ENCODE data around the gene SVEP1.
"Not testable (repeated sequence)": the region's sequence is repeated elsewhere in the genome, so short reads cannot be mapped to it uniquely, and the experiment has no call there.

SVEP1 gene

DNA sequence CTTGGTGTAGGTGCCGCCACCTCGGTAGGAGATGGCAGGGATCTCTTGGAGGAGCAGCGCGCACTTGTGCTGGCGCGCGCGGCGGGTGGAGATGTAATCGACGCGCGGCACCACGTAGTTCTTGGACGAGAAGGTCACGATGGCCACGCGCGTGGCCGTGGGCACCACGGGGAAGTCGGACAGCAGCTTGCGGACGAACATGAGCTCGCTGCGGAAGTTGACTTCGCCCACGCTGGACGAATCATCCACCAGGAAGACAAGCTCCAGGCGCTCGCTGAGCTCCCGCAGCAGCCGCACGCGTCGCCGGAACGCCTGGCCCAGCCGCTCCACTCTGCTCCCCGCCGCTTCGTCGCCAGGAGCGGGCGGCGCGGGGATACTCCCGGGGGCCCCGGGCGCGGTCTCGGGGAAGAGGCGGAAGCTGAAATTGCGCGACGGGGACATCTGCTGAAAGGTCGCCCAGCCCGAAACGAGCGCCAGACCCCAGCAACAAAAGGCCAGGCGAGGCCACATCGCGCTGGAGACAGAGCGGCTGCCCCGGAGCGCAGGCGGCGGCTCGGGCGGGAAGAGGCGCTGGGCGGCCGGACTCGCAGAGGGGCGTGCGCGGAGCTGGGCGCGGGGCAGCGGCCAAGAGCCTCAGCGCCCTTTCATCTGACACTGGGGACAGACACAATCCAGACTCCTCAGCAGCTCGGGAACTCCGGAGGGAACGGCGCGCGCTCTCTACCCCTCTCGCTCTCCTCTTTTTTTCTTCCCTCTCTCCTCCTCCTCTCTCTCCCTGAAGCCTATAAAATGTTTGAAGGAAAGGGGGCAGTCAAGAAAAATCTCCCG, at the start of gene SVEP1:
TSS of gene SVEP1 (minus strand) at position 708 of the 828 bp plus-strand sequence. CDS start at position 510, 198 bp downstream.
- DNase-seq (ENCODE audit: low read depth in 2 of 2, low spot score in 1 of 2): no peak

DNA sequence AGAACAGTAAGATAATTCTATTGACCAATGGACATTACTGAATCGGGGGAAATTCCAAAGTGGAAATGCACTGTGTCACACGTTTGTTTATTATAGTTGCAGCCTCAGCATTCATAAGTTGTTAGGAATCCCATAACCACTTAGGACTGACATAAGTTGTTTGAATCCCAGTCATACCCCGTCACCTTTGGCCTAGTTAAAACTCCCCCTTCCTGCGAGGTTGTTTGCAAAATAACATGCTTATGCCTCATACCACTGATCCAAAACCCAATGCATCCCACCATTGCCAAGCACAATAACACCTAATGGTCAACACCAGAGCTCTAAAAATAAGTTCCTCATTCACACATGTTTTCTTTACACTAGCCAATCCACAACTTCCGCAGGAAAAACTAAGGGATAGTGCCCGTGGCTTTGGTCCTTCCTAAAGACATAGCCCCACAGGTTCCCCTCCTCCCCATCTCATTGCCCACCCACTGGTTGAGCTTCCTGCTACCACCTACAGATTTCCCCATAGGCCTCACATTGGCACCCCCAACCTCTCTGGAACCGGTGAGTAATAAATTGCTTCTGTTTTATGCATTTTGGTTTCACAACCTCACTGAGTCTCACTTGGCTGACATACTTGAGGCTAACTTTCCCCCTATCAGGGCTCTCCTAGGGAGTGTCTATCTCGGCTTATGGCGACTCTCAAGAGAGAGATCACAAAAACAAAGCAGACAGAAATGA, 46.7 kb upstream of the SVEP1 start:
- DNase-seq (ENCODE audit: low read depth in 2 of 2, low spot score in 1 of 2): no peak

DNA sequence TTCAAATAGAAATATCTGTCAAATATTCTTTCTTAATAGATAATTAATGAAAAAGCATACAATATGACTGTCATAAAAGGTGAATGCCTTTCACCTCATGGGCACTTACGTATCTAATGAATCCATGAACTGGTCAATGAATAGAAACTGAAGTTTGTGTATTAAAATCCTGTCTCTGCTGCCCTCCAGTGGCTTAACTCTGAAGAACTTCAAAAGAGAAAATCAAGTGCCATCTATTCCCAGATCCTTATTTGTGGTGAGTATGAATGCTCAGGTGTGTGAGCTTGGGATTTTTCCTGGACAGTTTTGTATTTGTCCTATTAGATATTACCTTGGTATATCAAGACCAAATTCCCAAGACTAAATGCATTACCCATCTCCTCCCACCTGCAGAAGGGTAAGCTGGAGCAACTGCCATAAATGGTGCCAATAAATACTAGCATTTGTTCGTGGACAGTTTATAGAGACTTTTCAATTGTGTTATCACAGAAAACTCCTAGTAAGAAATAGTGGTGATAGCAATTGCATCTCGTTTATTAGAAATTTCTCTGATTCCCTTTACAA, 44.0 kb upstream of the SVEP1 start:
- DNase-seq (ENCODE audit: low read depth in 2 of 2, low spot score in 1 of 2): no peak

DNA sequence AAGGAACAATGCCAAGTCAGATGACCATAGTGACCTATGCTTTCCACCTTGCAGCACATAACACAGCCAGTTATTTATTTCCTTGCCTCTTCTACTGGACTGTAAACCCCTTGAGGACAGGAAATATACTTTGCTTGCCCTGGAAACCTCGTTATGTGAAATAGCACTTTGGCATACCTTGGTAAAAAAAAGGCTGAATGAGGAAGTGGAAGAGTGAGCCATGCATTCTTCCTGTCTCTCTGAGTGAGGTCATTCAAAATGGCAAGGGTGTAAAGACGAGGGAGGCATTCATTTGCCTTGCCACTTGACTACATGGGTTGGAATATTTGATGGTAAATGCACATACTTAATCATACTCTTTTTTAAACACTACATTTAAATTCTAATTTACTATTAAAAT, 42.8 kb upstream of the SVEP1 start:
- no peak for DNase-seq (ENCODE audit: low read depth in 2 of 2, low spot score in 1 of 2)

DNA sequence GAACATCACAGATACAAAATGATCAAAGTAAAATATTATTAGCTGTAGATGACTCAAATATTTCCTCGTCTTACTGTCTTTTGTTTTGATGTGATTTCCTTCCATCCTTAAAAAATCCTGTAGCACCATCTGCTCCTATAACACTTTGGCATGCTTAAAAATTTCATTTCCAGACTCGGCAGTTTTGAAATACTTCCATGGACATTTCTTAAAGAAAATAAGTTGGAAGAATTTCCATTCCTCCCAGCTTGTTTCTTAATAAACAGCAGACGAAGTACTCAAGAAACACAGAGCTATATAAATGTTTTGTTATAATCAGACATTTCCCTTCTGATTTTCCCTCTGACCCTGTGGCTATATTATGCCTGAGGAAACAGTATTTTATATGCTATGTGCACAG, 41.2 kb upstream of the SVEP1 start:
- DNase-seq (ENCODE audit: low read depth in 2 of 2, low spot score in 1 of 2): no peak

DNA sequence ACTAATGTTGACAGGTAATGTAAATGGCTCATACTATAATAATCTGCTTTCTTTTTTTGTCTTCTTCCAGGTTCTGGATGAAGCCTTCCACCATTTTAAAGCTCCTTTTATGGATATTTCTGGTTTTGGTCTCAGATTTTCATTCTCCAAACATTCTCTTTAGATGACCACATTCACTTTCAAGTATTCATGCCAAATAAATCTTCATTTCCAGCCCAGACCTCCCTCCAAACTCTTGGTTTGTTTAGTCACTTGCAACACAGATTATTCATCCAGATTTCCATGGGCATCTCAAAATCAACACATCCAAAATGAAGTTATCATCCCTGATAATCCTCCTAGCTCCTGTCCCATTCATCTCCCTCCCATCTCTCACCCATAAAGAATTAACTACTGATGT, 40.3 kb upstream of the SVEP1 start:
- no peak for DNase-seq (ENCODE audit: low read depth in 2 of 2, low spot score in 1 of 2)

DNA sequence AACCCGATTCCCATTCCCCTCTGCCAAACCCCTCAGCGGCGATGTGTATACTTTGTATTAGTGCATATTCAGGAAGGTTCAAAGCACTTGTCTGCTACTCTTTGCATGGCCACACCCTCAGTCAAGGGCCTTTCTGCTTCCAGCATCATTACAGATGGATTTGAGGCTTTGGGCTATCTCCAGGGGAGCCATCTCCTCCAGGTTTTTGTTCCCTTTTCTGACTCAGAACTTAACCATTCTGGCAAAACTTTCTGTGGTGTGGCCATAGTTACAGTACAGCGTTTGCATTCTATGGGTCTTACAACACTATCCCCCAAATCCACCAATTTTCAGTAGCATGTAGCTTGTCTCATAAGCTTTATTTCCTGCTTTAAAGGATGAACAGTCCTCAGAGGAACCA, 36.0 kb upstream of the SVEP1 start:
- DNase-seq (ENCODE audit: low read depth in 2 of 2, low spot score in 1 of 2): no peak

DNA sequence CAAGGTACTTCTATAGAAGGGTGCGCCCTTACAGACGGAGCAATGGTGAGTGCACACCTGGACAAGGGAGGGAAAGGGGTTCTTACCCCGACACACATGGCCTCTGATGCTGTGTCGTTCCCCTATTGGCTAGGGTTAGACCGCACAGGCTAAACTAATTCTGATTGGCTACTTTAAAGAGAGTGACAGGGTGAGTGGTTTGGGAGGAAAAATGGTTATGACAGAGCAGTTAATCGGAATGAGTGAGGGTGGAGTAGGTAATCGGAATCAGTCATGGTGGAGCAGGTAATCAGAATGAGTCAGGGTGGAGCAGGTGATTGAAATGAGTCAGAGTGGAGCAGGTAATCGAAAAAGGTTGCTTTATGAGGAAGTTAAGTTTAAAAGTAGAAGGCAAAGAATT, 35.0 kb upstream of the SVEP1 start:
- not testable (repeated sequence) for DNase-seq (ENCODE audit: low read depth in 2 of 2, low spot score in 1 of 2)

DNA sequence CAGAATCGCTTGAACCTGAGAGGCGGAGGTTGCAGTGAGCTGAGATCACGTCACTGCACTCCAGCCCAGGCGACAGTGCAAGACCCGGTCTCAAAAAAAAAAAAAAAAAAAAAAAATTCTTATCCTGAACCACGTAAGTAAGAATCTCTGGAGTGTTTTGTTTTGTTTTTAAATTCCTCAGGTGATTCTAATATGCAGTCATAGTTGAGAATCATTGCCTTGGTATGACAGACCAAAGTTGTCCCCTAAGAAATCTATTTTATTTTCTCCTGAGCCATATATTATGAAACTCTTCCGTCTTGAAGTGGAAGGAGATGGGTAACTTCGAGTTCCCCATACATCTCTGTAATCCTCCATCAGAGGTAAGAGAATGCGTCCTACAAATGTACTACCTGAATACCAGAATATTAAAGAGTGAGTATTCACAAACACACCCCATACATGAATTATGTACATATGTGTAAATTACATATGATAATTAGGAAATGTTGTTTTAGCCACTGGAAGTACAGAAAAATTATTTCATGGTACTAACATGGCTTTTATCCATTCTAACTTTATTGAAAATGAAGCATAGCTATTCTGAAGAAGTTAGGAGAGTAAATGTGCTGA, 26.7 kb upstream of the SVEP1 start:
- no peak for DNase-seq (ENCODE audit: low read depth in 2 of 2, low spot score in 1 of 2)

DNA sequence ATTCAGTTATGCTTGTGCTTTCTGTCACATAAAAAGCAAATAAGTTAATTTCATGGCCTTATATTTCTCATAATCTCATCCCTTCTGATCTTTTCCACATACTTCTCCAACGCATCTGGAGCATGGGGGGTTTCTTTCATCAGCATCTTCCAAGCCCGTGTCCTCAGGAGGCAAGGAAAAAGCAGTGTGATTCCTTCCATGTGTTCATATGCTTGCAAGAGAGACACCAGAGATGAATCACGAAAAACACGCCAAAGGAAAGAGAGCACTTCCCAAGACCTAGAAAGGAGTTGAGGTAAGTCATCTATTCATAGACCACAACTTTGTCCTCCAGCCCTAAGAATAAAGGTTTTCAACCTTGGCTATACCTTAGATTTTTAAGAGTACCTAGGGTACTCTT, 26.0 kb upstream of the SVEP1 start:
- no peak for DNase-seq (ENCODE audit: low read depth in 2 of 2, low spot score in 1 of 2)

DNA sequence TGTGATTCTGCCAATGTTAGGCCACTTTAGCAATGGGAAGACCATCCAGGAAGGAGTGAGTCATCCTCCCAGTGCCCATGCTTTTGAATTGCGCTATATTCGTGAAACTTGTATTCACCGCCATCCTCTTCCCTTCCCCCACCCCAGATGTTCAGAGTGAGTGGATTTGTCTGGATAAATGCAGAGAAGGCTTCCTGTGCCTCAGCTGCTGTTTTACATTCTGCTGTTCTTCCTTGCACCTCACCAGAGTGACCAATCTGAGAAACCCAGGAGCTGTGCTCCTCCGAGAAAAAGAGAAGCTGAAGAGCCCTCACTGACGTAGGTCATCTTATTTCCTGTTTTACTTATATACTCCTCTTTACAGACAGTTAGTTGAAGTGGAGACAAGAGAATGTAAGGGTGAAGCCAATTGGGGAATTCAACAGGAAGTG, 24.6 kb upstream of the SVEP1 start:
- DNase-seq (ENCODE audit: low read depth in 2 of 2, low spot score in 1 of 2): no peak

DNA sequence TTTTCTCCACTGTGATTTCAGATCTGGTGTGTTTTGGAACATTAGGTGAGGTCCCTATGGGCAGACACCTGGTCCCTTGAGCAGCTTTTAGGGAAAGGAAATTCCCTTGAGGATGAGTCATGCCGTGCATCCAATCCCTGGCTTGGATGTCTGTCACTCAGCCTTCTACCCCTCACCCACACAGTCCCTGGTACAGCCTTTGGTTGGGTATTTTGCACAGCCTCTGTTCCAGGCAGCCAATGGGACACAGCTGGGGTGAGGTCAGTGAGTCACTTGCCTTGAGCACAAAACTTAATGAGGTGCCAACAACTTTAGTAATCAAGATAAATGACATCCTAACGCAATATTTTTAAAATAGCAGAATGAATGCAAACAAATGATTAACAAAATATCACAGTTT, 22.7 kb upstream of the SVEP1 start:
- no peak for DNase-seq (ENCODE audit: low read depth in 2 of 2, low spot score in 1 of 2)

DNA sequence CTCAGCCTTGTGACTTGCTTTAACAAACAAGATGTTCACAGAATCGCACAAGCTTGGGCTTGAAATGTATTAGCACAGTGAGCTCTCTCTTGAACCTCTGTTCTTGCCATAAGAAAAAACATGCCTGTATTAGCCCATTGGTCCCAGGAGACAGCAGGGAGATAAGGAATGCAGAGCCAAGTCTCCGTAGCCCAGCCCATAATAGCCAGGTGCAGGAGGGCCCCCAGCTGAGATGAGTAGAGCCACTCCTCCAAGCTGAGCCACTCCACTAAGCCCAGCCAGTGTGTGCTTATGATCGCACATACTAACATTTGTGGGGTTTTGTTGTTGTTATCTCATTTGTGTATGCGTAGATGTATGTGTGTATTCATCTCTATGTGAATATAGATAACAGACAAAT, 21.6 kb upstream of the SVEP1 start:
- DNase-seq (ENCODE audit: low read depth in 2 of 2, low spot score in 1 of 2): no peak

DNA sequence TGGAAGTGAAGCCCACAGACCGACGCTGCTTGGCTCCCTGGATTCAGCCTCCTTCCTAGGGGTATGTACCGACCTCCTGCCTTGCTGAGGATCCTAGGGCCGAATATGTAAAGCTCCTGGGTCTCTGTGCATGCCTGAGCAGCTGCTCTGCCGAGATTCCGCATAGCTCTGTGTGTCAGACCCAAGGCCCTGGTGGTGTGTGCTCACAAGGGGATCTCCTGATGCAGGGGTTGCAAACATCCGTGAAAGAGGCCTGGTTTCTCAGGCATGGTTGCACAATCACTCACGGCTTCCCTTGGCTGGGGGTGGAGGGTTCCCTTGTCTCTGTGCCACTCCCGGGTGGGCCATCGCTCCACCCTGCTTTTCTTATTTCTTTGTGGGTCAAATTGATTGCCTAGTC, 19.9 kb upstream of the SVEP1 start:
- DNase-seq (ENCODE audit: low read depth in 2 of 2, low spot score in 1 of 2): no peak

DNA sequence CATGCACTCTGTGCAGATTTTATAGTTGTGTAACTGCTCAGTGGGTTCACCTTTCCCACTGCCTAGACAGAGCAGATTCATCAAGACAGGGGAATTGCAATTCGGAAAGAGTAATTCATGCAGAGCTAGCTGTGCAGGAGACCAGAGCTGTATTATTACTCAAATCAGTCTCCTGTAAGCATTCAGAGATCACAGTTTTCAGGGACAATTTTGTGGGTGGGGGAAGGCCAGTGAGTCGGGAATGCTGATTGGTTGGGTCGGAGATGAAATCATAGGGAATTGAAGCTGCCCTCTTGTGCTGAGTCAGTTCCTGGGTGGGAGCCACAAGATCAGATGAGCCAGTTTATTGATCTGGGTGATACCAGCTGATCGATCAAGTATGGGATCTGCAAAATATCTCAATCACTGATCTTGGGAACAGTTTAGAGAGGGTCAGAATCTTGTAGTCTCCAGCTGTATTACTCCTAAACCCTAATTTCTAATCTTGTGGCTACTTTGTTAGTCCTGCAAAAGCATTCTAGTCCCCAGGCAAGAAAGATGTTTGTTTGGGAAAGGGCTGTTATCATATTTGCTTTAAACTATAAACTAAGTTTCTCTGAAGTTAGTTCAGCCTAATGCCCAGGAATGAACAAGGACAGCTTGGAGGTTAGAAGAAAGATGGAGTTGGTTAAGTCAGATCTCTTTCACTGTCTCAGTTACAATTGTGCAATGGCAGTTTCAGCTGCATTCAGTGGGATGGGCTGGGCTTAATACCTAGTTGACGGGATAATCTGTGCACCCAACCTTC, 12.7 kb upstream of the SVEP1 start:
- DNase-seq (ENCODE audit: low read depth in 2 of 2, low spot score in 1 of 2): no peak

DNA sequence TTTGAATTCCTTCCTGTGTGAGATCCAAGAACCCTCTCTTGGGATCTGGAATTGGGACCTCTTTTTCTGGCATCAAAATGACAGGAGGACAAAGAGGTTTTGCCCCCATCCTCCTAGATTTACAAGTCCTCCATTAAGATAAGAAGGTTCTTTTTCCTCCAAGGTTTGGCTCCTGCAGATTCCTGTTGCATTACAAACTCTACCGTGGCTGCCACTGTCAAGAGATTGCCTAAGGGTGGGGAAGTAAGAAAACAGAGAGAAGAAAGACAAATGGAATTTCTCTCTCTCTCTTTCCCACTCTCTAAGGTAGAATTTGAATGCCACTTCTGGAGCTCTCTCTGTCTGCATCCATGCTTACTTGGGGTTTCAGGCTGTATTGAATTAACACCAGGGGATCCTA, 12.0 kb upstream of the SVEP1 start:
- DNase-seq (ENCODE audit: low read depth in 2 of 2, low spot score in 1 of 2): no peak

DNA sequence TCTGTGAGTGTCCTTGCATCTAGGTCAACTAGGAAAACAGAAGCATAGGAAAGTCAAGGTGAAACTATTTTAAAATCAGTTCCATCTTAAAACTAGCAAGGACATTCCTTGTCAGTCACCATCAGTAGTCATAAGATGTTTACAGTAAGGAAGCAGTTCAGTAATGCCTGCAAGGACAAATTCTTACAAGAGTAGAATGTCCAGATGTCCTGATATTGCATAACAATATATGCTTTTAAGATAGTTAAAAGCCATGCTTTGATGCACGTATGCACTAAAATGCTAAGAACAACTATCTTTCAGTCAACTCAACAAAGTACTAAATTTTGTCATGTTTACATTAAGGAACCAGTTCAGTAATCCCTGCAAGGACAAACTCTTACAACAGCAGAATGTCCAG, 11.3 kb upstream of the SVEP1 start:
- no peak for DNase-seq (ENCODE audit: low read depth in 2 of 2, low spot score in 1 of 2)

DNA sequence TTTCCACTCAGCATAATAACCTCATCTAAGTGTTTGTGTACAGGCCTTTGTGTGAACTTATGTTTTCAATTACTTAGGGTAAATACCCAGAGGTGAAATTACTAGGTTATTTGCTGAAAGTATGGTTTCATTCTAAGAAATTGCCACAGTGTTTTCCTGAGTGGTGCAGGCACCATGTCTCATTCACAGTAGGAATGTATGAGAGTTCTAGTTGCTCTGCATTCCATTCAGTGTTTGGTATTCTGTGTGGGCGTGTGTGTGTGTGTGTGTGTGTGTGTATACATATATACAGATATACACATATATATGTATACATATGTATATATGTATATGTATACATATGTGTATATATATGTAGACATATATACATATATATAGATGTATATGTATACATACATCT, 8.8 kb upstream of the SVEP1 start:
- DNase-seq (ENCODE audit: low read depth in 2 of 2, low spot score in 1 of 2): no peak

DNA sequence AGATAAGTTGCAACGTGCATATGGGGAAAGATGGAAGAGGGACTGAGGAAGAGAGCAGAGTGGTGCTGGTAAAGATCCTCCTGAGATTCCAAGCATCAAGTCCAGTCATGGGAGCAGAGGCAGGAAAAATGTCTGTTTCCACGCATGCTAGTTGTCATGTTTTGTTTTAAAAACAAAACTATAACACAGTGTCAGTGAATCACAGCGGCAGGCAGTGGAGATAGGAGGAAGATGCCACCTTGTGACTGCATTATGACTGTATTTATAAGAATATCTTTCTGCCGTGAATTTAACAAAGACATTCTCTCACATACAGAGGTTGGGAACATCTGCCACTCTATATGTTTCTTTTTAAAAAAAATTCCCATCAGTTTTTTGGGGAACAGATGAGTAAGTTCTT, 3.7 kb upstream of the SVEP1 start:
- DNase-seq (ENCODE audit: low read depth in 2 of 2, low spot score in 1 of 2): no peak

DNA sequence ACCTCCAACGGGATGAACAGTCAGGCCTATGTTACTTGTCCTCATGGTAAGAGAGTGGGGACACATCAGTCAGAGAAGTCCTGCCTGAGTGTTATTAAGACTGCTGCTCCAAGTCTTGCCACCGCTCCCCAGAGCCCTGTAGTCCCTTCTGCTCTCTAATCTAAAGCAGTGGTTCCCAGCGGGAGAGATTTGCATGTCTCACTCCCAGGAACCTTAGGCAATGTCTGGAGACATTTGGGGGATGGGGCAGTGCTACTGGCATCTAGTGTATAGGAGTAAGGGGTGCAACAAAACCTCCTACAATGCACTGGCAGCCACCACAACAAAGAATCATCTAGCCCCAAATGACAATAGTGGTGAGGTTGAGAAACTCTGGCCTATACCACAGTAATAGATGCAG, 2.6 kb upstream of the SVEP1 start:
- DNase-seq (ENCODE audit: low read depth in 2 of 2, low spot score in 1 of 2): no peak

DNA sequence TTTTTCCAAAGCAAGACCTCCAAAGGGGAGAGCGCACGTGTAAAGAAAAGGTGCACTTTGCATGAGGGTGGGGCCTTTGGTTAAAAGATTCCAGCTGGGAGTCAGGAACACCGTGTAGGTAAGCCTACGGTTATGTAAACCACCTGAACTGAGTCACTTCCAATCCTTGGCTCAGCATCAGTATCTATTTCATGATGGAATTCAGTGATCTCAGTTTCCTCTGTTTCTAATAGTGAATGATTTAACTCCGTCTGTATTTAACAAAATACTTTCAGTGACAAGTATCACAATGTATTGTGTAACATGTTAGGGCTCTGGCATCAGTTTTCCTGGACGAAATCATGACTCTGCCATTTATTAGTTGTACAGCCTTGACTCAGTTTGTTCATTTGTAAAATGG, 1.3 kb upstream of the SVEP1 start:
- DNase-seq (ENCODE audit: low read depth in 2 of 2, low spot score in 1 of 2): no peak
